Measurements from ENCODE around the gene MYH7. TPM values are rescaled to one million over a fixed set of nuclear protein-coding genes. Genes with fewer than 3 reads are reported as not detected.

Gene MYH7
- polyA plus RNA-seq, 1 donor (not counting 4 experiments of a cell fraction or from before 2014, with no cell fraction given): not detected

DNA sequence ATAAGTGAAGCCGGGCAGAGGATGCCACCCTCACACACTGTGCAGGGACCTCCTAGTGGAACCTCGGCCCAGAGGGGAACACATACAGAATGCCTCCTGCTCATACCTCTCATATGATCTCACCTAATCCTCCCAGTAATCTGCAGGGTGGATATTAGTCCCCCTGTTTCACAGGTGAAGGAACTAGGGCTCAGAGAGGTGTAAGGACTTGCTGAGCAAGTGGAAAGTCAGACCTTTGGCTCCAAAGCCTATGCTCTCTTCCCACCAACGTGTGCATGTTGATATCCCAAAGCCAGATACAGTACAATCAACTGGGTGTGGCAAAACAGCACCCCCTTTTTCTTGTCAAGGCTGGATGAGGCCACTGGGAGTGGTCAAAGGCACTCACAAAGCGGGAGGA lies 31.6 kb downstream of the MYH7 start:
- dilution Hi-C loops (cut with MboI; ENCODE audit: extremely low pct_ligation_motif_present, low sequenced_read_pairs): no loop called here
- H3K27me3 ChIP-seq (ENCODE audit: control insufficient read depth, extremely low read depth, insufficient read depth, low read length): peaks cover 12% of the 10 kb centered on the region
- no peak for FAIRE-seq
- H3K4me1 ChIP-seq (ENCODE audit: control insufficient read depth, extremely low read depth, insufficient read depth, low read length): no peaks in the 10 kb centered on the region
- H3K9ac ChIP-seq (ENCODE audit: control insufficient read depth, extremely low read depth, insufficient read depth, low read length): no peak overlapping the region
- no peaks in the 10 kb centered on the region for H3K9me1 ChIP-seq (ENCODE audit: control insufficient read depth, extremely low read depth, insufficient read depth, low read length)
- TF ChIP-seq EZH2 (IDR thresholded peaks at IDR 0.05; ENCODE audit: low read length): no peak
- TF ChIP-seq, protein P1, sequence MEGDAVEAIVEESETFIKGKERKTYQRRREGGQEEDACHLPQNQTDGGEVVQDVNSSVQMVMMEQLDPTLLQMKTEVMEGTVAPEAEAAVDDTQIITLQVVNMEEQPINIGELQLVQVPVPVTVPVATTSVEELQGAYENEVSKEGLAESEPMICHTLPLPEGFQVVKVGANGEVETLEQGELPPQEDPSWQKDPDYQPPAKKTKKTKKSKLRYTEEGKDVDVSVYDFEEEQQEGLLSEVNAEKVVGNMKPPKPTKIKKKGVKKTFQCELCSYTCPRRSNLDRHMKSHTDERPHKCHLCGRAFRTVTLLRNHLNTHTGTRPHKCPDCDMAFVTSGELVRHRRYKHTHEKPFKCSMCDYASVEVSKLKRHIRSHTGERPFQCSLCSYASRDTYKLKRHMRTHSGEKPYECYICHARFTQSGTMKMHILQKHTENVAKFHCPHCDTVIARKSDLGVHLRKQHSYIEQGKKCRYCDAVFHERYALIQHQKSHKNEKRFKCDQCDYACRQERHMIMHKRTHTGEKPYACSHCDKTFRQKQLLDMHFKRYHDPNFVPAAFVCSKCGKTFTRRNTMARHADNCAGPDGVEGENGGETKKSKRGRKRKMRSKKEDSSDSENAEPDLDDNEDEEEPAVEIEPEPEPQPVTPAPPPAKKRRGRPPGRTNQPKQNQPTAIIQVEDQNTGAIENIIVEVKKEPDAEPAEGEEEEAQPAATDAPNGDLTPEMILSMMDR (optimal IDR thresholded peaks at IDR 0.05 in 1 of 3, IDR thresholded peaks at IDR 0.05 in 1 of 3, conservative IDR thresholded peaks at IDR 0.05 in 1 of 3; ENCODE audit: extremely low read depth in 1 of 3, insufficient read depth in 2 of 3, low read length in 3 of 3): no peak
- no peaks in the 10 kb centered on the region for H3K9me3 ChIP-seq (ENCODE audit: control insufficient read depth, low read depth, low read length)
- no peak overlapping the region for H3K4me2 ChIP-seq (ENCODE audit: control insufficient read depth, extremely low read depth, insufficient read depth, low read depth, low read length)
- H3K79me2 ChIP-seq (ENCODE audit: control insufficient read depth, insufficient read depth, low read length): no peaks in the 10 kb centered on the region
- H4K20me1 ChIP-seq (ENCODE audit: control insufficient read depth, extremely low read depth, insufficient read depth, low read length): no peaks in the 10 kb centered on the region
- H3K4me3 ChIP-seq (ENCODE audit: control insufficient read depth in 2 of 3, extremely low read depth in 1 of 3, insufficient read depth in 2 of 3, low read depth in 1 of 3, low read length in 3 of 3): no peak overlapping the region
- H3K36me3 ChIP-seq (ENCODE audit: control insufficient read depth in 2 of 2, extremely low read depth in 1 of 2, insufficient read depth in 2 of 2, low read length in 2 of 2): no peaks in the 10 kb centered on the region
- no peak overlapping the region for H3K27ac ChIP-seq (ENCODE audit: control insufficient read depth, insufficient read depth, low read length)
- no peak for DNase-seq (ENCODE audit: low read depth, low spot score)
- H2AFZ ChIP-seq (ENCODE audit: control insufficient read depth, low read length): no peak overlapping the region

- Histone ChIP-seq H3K9ac (ENCODE audit: control insufficient read depth, extremely low read depth, insufficient read depth, low read length) (no peak overlapping the region), H3K36me3 (ENCODE audit: control insufficient read depth in 2 of 2, extremely low read depth in 1 of 2, insufficient read depth in 2 of 2, low read length in 2 of 2) (no peaks in the 10 kb centered on the region), H4K20me1 (ENCODE audit: control insufficient read depth, extremely low read depth, insufficient read depth, low read length) (no peaks in the 10 kb centered on the region), H3K27ac (ENCODE audit: control insufficient read depth, insufficient read depth, low read length) (no peak overlapping the region), H3K27me3 (ENCODE audit: control insufficient read depth, extremely low read depth, insufficient read depth, low read length) (peaks cover 12% of the 10 kb centered on the region), H3K4me3 (ENCODE audit: control insufficient read depth in 2 of 3, extremely low read depth in 1 of 3, insufficient read depth in 2 of 3, low read depth in 1 of 3, low read length in 3 of 3) (no peak overlapping the region), H3K79me2 (ENCODE audit: control insufficient read depth, insufficient read depth, low read length) (no peaks in the 10 kb centered on the region), H3K9me3 (ENCODE audit: control insufficient read depth, low read depth, low read length) (no peaks in the 10 kb centered on the region), H3K4me1 (ENCODE audit: control insufficient read depth, extremely low read depth, insufficient read depth, low read length) (no peaks in the 10 kb centered on the region), H3K9me1 (ENCODE audit: control insufficient read depth, extremely low read depth, insufficient read depth, low read length) (no peaks in the 10 kb centered on the region), H3K4me2 (ENCODE audit: control insufficient read depth, extremely low read depth, insufficient read depth, low read depth, low read length) (no peak overlapping the region), H2AFZ (ENCODE audit: control insufficient read depth, low read length) (no peak overlapping the region)
- FAIRE-seq (no peak), DNase-seq (ENCODE audit: low read depth, low spot score) (no peak)
- TF ChIP-seq, protein P1 (optimal IDR thresholded peaks at IDR 0.05 in 1 of 3, IDR thresholded peaks at IDR 0.05 in 1 of 3, conservative IDR thresholded peaks at IDR 0.05 in 1 of 3; ENCODE audit: extremely low read depth in 1 of 3, insufficient read depth in 2 of 3, low read length in 3 of 3): no peak
- TF ChIP-seq EZH2 (IDR thresholded peaks at IDR 0.05; ENCODE audit: low read length): no peak
- dilution Hi-C loops (cut with MboI; ENCODE audit: extremely low pct_ligation_motif_present, low sequenced_read_pairs): no loop called here
These were observed 32.4 kb downstream of the MYH7 start for GRCh38 chr14:23403139-23403438.
